HepG2 (cell line): ENCODE data around the gene FIZ1. TPM values are rescaled to one million over a fixed set of nuclear protein-coding genes. Genes with fewer than 3 reads are reported as not detected.

Source experiments
- ARID3A ChIP-seq: IDR thresholded peaks from 2 replicates; pipeline ENCODE4 v1.6.1; 2012; ENCODE audit warnings: low read depth, low read length, improper control_type of control experiment
- E2F2 ChIP-seq: sonication (generic); formaldehyde crosslinking; IDR thresholded peaks from 2 replicates; pipeline ENCODE4 v1.4.0; 2020; ENCODE audit warnings: missing genetic modification reagents, borderline replicate concordance
- HDAC1 ChIP-seq: sonication (generic); formaldehyde crosslinking; IDR thresholded peaks from 2 replicates; pipeline ENCODE4 v1.5.1; 2020; ENCODE audit warnings: mild to moderate bottlenecking, missing genetic modification reagents
- MIER3 ChIP-seq: IDR thresholded peaks from 2 replicates; pipeline ENCODE4 v1.6.1; 2016; ENCODE audit warnings: missing compliant biosample characterization, borderline replicate concordance
- PCBP1 ChIP-seq: fragments of 200-400 bp; formaldehyde crosslinking; IDR thresholded peaks from 2 replicates; pipeline ENCODE4 v1.6.1; 2017; ENCODE audit warnings: mild to moderate bottlenecking, low read depth, low read length, borderline replicate concordance
- PRDM15 ChIP-seq: sonication (generic); formaldehyde crosslinking; IDR thresholded peaks from 2 replicates; pipeline ENCODE4 v1.4.0; 2020; ENCODE audit warnings: missing genetic modification reagents
- RBM22 ChIP-seq: fragments of 200-400 bp; formaldehyde crosslinking; optimal IDR thresholded peaks from 2 replicates; pipeline ENCODE3; 2017; ENCODE audit warnings: mild to moderate bottlenecking, low read length, moderate library complexity
- SP5 ChIP-seq: IDR thresholded peaks from 2 replicates; pipeline ENCODE4 v1.6.1; 2016; ENCODE audit warnings: low read depth, borderline replicate concordance
- U2AF2 ChIP-seq: fragments of 200-400 bp; formaldehyde crosslinking; IDR thresholded peaks from 2 replicates; pipeline ENCODE4 v1.6.1; 2017; ENCODE audit warnings: low read depth, mild to moderate bottlenecking, low read length
- XBP1 ChIP-seq: sonication (generic); formaldehyde crosslinking; IDR thresholded peaks from 2 replicates; pipeline ENCODE4 v1.5.0; 2020; ENCODE audit warnings: missing genetic modification reagents
- XRCC5 ChIP-seq: fragments of 200-400 bp; formaldehyde crosslinking; optimal IDR thresholded peaks from 2 replicates; pipeline ENCODE3; 2017; ENCODE audit warnings: mild to moderate bottlenecking, low read length
- ZFP90 ChIP-seq: sonication (generic); formaldehyde crosslinking; IDR thresholded peaks from 2 replicates; pipeline ENCODE4 v1.8.0; 2022; ENCODE audit warnings: missing genetic modification reagents, mild to moderate bottlenecking, inconsistent platforms, borderline replicate concordance
- ZNF274 ChIP-seq: sonication (generic); formaldehyde crosslinking; IDR thresholded peaks from 2 replicates; pipeline ENCODE4 v1.5.1; 2020; ENCODE audit warnings: mild to moderate bottlenecking, missing genetic modification reagents
- ZNF280B ChIP-seq: sonication (generic); formaldehyde crosslinking; IDR thresholded peaks from 2 replicates; pipeline ENCODE4 v1.5.0; 2020; ENCODE audit warnings: missing genetic modification reagents, mild to moderate bottlenecking, borderline replicate concordance
- ZNF326 ChIP-seq: sonication (generic); formaldehyde crosslinking; IDR thresholded peaks from 2 replicates; pipeline ENCODE4 v1.4.0; 2020; ENCODE audit warnings: missing genetic modification reagents, borderline replicate concordance
- ZNF788 ChIP-seq: sonication (generic); formaldehyde crosslinking; IDR thresholded peaks from 2 replicates; pipeline ENCODE4 v1.5.0; 2020; ENCODE audit warnings: mild to moderate bottlenecking, missing genetic modification reagents, borderline replicate concordance
- ZNF841 ChIP-seq: sonication (generic); formaldehyde crosslinking; IDR thresholded peaks from 2 replicates; pipeline ENCODE4 v1.8.1; 2023; ENCODE audit warnings: missing genetic modification reagents, borderline replicate concordance
- ZSCAN5A ChIP-seq: sonication (generic); formaldehyde crosslinking; IDR thresholded peaks from 2 replicates; pipeline ENCODE4 v1.8.0; 2022; ENCODE audit warnings: mild to moderate bottlenecking, missing genetic modification reagents, borderline replicate concordance
- polyA plus RNA-seq, 8 experiments: library from polyadenylated mRNA; depleted of rRNA in 3 of 8; stranded (reverse) in 7 of 8; unstranded in 1 of 8; fragments of >200 nt; fragmentation: Illumina TruSeq in 4 of 8; extraction: Trizol in 4 of 8; gene quantifications; 2 replicates each; pipeline versions ENCODE4 v1.2.1 to v1.2.3, GENCODE V29; 2011 to 2016; ENCODE audit warnings: low read depth in 4 of 8, missing spikeins in 1 of 8, mixed read lengths in 1 of 8; ENCODE audit not compliant: insufficient read depth in 1 of 8
- total RNA-seq, 5 experiments: library from RNA; depleted of rRNA; stranded (reverse); fragments of >200 nt; fragmentation: Illumina TruSeq; extraction: Trizol; gene quantifications; 2 replicates each; pipeline ENCODE4 v1.2.3, GENCODE V29; 2016; ENCODE audit warnings: low read depth in 1 of 5

The FIZ1 gene
- total and polyA plus RNA-seq, 2 of the 13 experiments (the other 11 are each of a cell fraction or from before 2014, with no cell fraction given): 3.6 to 5.9 TPM

- TF ChIP-seq PRDM15 (CRISPR knock-in tag) (no peak), XBP1 (CRISPR knock-in tag) (no peak), ZNF280B (no peak), ZNF326 (CRISPR knock-in tag) (no peak), XRCC5 (peak; percentile 47), ZFP90 (no peak), ZSCAN5A (no peak), ZNF788 (no peak), ARID3A (no peak), U2AF2 (no peak), PCBP1 (no peak), MIER3 (CRISPR knock-in tag) (no peak), HDAC1 (CRISPR knock-in tag) (no peak), RBM22 (no peak), E2F2 (CRISPR knock-in tag) (no peak), ZNF274 (CRISPR knock-in tag) (peak; percentile 68), SP5 (CRISPR knock-in tag) (no peak; the same call in 1 of the 2 replicates), ZNF841 (CRISPR knock-in tag) (no peak)
Measured at GRCh38 chr19:55598719-55599467, 424 bp downstream of the FIZ1 start (continued).
